Measurements from ENCODE around the gene ZNF180. TPM values are rescaled to one million over a fixed set of nuclear protein-coding genes. Genes with fewer than 3 reads are reported as not detected.

The ZNF180 gene
- total RNA-seq, 4 donors from 2014 or later, result 6.4 to 59.7 (median 8.4) TPM

GRCh38 chr19:44438441-44438840 is 61.9 kb downstream of the ZNF180 start:
- intact Hi-C loops (cut with DNase I; ENCODE audit: low total_unique reads), result no loop called here
- Histone ChIP-seq H3K4me1 (no peaks in the 10 kb centered on the region), H3K27me3 (no peaks in the 10 kb centered on the region), H3K27ac (no peak overlapping the region), H3K4me3 (no peak overlapping the region), H3K9me3 (peaks cover 53 to 54% of the 10 kb centered on the region in 2 donors), H3K36me3 (peaks cover 0 to 6% (median 0%) of the 10 kb centered on the region in 4 donors)
- no peak for DNase-seq
- TF ChIP-seq POLR2AphosphoS5 (IDR thresholded peaks at IDR 0.05), result no peak
- no peak for TF ChIP-seq CTCF (IDR thresholded peaks at IDR 0.05)
- WGBS, 2 donors (ENCODE audit: low coverage in 1 of 2), result 89 to 95% methylated on average over 3 of the region's 3 CpGs
- in situ Hi-C loops (cut with MboI; ENCODE audit: low pct_ligation_motif_present in 1 of 4, low pct_unique_long_range_greater_than_20kb in 1 of 4, low sequenced_read_pairs in 3 of 4), result no loop called here

GRCh38 chr19:44435441-44435840 is 64.9 kb downstream of the ZNF180 start:
- no peak overlapping the region for H3K4me3 ChIP-seq
- no peak for DNase-seq
- peaks cover 0 to 14% (median 0%) of the 10 kb centered on the region in 4 donors for H3K36me3 ChIP-seq
- H3K27ac ChIP-seq, result no peak overlapping the region
- H3K27me3 ChIP-seq, result no peaks in the 10 kb centered on the region
- TF ChIP-seq POLR2AphosphoS5 (IDR thresholded peaks at IDR 0.05) (no peak), CTCF (IDR thresholded peaks at IDR 0.05) (no peak), POLR2A (IDR thresholded peaks at IDR 0.05) (no peak), EP300 (IDR thresholded peaks at IDR 0.05; ENCODE audit: low read depth) (no peak)
- in situ Hi-C loops (cut with MboI; ENCODE audit: low pct_ligation_motif_present in 1 of 4, low pct_unique_long_range_greater_than_20kb in 1 of 4, low sequenced_read_pairs in 3 of 4), result no loop called here
- intact Hi-C loops (cut with DNase I; ENCODE audit: low total_unique reads), result no loop called here
- no peaks in the 10 kb centered on the region for H3K4me1 ChIP-seq
- WGBS, 2 donors (ENCODE audit: low coverage in 1 of 2), result 69 to 98% methylated on average over 2 of the region's 2 CpGs
- peaks cover 48 to 64% of the 10 kb centered on the region in 2 donors for H3K9me3 ChIP-seq

GRCh38 chr19:44430956-44431355 is 69.4 kb downstream of the ZNF180 start:
- H3K9me3 ChIP-seq, result peaks cover 62 to 78% of the 10 kb centered on the region in 2 donors
- H3K27me3 ChIP-seq, result no peaks in the 10 kb centered on the region
- intact Hi-C loops (cut with DNase I; ENCODE audit: low total_unique reads) (no loop called here), in situ Hi-C loops (cut with MboI; ENCODE audit: low pct_ligation_motif_present in 1 of 4, low pct_unique_long_range_greater_than_20kb in 1 of 4, low sequenced_read_pairs in 3 of 4) (no loop called here)
- H3K4me1 ChIP-seq, result no peaks in the 10 kb centered on the region
- no peak overlapping the region for H3K27ac ChIP-seq
- no peak for DNase-seq
- no peak overlapping the region for H3K4me3 ChIP-seq
- peaks cover 0 to 14% (median 2%) of the 10 kb centered on the region in 4 donors for H3K36me3 ChIP-seq
- 79% methylated on average over 1 of the region's 1 CpG; no CpG with 5 or more reads in 1 of the 2 donors for WGBS, 2 donors (ENCODE audit: low coverage in 1 of 2)
- TF ChIP-seq EP300 (IDR thresholded peaks at IDR 0.05; ENCODE audit: low read depth) (no peak), CTCF (IDR thresholded peaks at IDR 0.05) (no peak), POLR2A (IDR thresholded peaks at IDR 0.05) (no peak), POLR2AphosphoS5 (IDR thresholded peaks at IDR 0.05) (no peak)

Other genes with a start within 250 kb of the ZNF180 start
- gene ZNF233, start 240.6 kb downstream of the ZNF180 start, total RNA-seq, result 1 to 10 TPM in 2 of 4 donors, not detected in 2; 1.3 to 2.2 TPM
- gene ZNF235, start 195.5 kb downstream of the ZNF180 start, total RNA-seq, result 10 to 100 TPM in 1 of 4 donors, 1 to 10 TPM in 3; 7.1 to 10.6 (median 8.4) TPM
- 1 to 10 TPM in 3 of 4 donors, under 1 TPM in 1; 0.37 to 5.9 (median 3.2) TPM for gene ZNF112, start 143.8 kb downstream of the ZNF180 start, total RNA-seq
- 1 to 10 TPM in 1 of 4 donors, under 1 TPM in 2, not detected in 1; 0.68 to 9.6 (median 0.95) TPM for gene ZNF285, start 98.9 kb downstream of the ZNF180 start, total RNA-seq
- gene ZNF229, start 52.0 kb downstream of the ZNF180 start, total RNA-seq, result 1 to 10 TPM in 2 of 4 donors, under 1 TPM in 2; 0.64 to 7.1 (median 1.1) TPM
- under 1 TPM in 2 of 4 donors, not detected in 2; 0.48 to 0.68 TPM for gene CEACAM20, start 29.2 kb upstream of the ZNF180 start, total RNA-seq
- gene IGSF23, start 113.0 kb upstream of the ZNF180 start, total RNA-seq, result not detected
- gene PVR, start 143.4 kb upstream of the ZNF180 start, total RNA-seq, result 10 to 100 TPM; 26.2 to 49.0 (median 33.3) TPM
- gene CEACAM19, start 171.0 kb upstream of the ZNF180 start, total RNA-seq, result 10 to 100 TPM in 2 of 4 donors, 1 to 10 TPM in 2; 3.8 to 19.1 (median 9.9) TPM
- gene CEACAM16, start 198.6 kb upstream of the ZNF180 start, total RNA-seq, result not detected
- 100 to 1,000 TPM in 1 of 4 donors, 10 to 100 TPM in 3; 43.8 to 181 (median 69.5) TPM for gene BCL3, start 248.2 kb upstream of the ZNF180 start, total RNA-seq

Measured in transverse colon (tissue), 4 donors.